GM19395 (cell line): Measurements from ENCODE around the gene CDK5.
A peak's percentile ranks its signal among the peaks of the same experiment; 100 is the strongest.

Experiments
- ATAC-seq: cut with Tn5 transposase; IDR thresholded peaks from one replicate; pipeline ENCODE4 v1.9.1; 2021; ENCODE audit warnings: mild to moderate bottlenecking, moderate library complexity; ENCODE audit not compliant: unreplicated experiment

Gene CDK5

DNA sequence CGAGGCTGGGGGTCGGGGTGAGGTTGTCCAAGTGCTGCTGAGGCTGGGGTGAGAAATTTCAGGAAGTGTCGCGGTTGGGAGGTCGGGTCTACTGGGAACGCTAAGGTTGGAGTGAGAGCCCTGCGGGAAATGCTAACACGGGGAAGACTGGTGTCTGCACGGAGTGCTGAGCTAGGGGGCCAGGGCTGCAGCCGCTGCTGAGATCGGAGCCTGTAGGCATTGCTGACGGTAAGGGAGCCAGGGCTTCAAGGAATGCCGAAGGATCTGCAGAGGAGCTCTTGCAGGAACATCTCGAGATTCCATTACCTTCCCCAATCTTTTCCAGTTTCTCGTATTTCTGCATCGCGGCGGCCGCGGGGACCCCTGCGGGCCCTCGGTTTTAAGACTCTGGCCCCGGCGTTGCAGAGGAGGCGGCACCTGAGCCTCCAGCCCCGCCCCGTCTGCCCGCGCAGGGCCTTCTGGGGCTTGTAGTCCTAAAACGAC lies at the start of gene CDK5:
Gene CDK5 (minus strand): TSS at position 392 of the 483 bp plus-strand sequence. CDS start 49 bp downstream, at position 343.
- peak; percentile 28 for ATAC-seq

DNA sequence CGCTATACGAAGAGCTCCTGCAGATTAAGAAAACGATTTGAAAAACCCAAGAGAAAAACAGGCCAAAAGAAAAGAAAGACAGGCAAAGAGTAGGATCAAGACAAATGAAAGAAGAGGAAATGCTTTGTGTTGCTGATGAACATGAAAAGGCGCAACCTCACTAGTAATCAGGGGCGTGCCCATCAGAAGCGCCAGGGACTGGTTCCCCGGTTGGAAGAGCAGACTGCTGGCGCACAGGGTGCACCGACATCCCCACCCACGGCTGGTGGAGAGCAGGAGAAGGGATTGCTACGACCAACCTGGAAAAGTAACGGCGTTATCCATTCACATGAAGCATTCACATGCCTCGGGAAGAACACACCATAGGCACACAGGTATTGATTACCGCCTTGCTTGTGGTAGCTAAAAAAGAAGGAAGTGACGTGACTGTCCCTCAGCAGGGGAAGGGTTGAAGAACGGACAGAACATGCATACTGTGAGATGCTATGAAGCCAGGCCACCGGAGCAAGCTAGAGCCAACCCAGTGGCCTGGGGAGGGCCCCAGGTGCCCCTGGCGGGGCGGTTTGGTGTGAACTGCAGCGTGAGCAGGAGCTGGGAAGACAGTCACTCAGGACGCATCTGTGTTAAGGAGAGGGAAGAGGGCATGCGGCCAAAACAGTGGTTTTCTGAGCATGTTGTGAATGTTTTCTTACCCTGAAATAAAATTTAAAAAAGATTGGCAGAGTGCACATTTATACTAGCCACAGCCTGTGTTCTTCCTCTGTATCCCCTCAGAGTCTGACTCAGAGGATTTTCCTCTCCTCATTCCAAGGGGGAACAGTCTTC lies 46.9 kb upstream of the CDK5 start:
- no peak for ATAC-seq

DNA sequence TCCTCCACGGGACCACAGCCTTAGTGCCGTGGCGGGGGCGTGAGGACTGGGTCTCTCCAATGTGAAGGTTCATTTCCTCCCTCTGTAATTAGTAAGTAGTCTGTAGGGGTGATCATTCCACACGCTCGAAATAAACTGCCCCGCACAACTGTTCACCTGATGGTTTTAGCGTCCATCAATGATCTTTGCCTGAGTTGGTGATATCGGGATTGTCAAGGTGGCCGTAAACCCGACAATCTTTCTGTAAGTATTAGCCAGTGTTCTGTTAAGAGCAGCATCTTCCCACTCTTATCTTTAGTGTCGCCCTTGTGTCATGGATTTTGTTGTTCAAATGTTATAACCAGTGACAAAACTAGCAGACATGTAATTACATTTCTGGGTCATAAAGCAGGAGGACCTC lies 46.3 kb upstream of the CDK5 start:
- ATAC-seq = no peak

DNA sequence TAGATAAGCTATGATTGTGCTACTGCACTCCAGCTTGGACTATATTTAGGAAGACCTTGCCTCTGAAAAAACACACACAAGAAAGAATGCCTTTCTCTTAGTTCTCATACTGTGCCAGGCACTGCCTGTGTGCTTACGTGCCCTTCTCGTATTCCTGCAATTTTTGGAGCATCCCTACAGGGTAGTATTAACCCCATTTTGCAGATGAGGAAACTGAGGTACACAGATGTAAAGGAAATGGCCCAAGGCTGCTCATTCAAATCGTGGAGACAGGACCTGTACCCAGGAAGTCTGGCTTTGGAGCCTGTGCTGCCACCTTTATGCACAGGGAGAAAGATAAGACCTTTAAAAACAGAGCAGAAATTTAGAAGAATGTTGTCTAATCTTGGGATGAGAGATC lies 45.3 kb upstream of the CDK5 start:
- ATAC-seq = no peak

DNA sequence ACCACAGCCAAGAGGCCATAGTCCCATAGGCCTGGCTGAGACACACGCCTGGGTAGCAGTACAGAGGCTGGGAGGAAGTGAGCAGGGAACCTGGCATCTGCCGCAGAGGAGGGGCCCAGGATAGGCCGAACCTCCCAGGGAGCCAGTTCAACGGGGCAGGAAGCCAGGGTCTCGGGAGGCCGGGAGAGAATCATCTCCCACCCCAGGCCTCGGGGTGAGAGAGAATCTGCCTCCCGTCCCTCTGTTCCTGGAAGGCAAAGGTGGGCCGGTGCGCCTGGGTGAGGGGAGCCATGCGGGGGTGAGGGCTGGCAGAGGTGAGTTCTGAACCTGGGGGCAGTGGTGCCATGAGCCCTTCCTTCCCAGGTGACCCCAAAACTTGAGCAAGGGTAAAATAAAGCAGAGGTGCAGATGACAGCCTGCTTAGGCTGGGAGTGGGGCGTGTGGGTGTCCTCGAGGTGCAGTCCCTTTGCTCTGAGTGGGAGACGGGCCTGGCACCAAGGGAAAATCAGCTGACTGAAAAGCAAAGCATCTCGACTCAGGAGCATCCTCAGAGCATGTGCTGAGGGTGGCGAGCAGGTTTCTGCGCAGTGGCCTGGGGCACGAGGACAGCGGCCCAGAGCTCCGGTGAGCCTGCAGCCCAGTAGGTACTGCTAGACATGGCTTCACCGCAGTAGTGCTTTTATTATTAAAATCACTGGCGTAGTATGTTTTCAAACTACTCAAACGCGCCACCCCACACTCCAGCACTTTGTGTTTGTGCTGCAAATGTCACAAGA lies 44.1 kb upstream of the CDK5 start:
- no peak for ATAC-seq

DNA sequence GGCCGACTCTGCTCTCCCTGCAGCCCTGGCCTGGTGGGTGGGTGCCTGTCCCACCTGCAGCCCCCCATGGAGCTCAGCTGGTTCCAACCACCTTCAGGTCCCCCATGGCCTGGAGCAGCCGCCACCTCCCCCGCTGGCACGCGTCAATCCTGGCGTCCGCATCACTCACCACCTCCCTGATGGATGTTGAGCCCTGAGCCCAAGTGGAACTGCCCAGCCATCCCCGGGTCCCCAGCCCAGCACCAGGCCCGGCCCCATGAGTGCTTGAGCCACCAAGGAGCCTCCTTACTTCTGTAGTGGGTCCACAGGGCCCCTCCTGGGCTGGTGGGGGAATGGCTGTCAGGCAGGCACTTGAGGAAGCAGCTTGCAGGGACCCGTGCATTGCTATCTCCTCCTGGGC lies 43.2 kb upstream of the CDK5 start:
- ATAC-seq = no peak

DNA sequence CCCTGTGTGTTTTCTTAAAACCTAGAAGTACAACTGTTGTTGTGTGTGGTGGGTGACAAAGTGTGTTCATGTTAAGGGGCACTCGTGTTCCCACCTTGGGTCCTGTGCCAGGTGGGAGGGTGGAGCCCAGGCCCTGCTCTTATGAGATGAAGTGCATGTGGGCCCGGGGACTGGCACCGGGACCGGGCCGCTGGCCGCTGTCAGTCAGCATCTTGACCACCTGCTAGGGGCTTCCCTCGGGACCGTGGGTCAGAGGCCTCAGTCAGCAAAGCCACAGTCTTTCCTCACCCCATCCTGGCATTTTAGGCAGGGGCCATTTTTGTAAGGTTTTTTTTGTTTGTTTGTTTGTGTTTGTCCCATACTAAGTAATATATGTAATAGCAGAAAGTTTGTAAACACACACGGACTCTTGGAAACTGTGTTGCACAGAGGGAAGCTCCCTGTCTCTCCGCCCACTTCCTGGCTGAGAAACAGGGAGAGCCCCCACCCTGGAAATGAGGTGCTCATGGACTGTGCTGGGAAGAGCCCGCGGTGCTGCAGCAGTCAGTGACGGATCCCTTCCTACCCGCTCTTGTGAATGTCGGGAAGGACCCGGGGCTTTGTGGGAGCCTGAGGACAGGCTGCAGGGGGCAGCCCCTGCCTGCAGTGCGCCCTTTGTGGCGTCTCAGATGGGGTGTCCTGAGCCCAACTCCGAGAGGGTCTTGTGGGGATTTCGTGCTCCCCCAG lies 42.0 kb upstream of the CDK5 start:
- ATAC-seq = no peak

DNA sequence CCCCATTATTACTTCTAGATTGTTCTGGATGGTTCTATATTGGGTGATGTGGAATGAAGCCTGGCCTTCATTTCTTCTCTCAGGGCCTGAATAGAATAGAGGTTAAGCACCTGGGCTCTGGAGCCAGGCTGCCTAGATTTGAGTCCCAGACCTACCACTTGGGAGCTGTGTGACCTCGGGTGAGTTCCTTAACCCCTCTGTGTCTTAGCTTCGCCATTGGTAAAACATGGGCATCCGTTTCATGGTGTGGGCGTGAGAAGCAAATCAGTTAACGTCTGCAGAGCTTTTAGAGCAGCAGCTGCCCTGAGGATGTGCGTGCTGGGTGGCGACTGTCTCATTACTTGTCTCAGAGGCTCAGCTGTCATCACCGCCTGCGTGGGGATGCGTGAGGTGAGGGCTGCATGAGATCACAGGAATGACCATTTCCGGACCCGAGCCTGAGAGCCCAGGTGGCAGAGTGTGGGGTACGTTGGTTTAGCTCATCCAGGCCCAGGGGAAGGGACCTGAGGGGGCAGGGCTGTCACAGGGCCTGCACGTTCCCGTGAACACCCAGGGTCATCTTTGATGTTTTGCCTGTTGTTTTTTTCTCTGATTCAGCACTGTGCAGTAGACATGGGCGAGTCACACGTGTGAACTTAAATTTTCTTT lies 38.3 kb upstream of the CDK5 start:
- ATAC-seq = no peak

DNA sequence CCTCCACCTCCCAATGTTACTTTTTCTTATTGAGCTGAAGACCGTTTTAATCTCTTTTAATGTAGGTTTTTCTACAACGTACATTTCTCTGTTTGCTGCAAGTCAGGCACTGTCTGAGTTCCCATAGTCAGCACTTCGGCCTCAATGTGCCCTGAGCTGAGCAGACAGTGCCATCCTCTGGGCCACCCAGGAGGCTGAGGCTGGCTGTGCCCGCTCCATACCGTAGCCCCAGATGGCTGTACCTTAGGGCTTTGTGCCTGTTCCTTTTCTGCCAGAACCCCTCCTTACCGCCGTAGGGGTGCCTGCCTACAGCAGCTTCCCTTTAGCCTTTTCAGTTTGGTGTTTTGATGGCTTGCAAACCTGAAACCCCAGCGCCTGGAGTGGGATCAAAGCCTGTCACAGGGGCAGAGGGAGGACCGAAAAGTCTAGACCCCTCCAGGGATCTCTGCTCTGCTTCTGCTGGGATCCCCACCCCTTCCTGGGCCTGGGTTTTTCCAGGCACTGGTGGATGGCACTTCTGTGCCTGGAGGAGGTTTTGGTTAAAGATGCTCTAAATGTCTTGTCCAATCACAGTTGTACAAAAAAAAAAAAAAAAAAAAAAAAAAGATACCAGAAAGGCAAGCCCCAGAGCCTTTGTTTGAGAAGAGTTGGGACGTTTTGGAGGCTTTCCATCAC lies 37.6 kb upstream of the CDK5 start:
- no peak for ATAC-seq

DNA sequence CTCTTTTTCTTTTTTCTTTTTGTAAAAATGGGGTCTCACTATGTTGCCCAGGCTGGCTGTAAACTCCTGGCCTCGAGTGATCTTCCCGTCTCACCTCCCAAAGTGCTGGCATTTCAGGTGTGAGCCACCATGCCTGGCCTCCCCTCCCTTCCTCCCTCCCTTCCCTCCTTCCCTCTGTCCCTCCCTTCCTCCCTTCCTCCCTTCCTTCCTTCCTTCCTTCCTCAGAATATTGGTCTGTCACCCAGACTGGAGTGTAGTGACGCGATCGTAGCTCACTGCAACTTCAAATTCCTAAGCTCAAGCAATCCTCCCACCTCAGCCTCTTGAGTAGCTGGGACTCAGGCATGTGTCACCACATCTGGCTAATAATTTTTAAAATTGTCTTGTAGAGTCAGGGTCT lies 37.0 kb upstream of the CDK5 start:
- ATAC-seq = no peak

DNA sequence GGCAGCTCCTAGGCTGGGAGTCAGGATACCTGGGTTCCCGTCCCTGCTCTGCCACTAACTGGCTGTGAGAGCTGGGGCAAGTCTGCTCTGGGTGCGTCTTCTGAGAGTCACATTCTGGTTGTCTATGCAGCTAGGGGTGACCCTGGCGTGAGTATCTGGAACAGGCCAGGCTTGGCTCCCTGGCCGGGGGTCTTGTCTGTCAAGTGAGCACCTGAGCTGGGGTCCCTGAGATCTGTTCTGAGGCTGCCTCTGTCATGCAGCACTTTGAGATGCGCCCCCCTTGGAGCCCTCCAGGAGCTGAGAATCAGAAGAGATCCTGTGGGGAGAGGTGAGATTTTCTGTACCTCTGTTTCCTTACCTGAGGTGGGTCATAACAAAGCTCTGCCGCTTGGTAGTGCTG lies 36.1 kb upstream of the CDK5 start:
- no peak for ATAC-seq

DNA sequence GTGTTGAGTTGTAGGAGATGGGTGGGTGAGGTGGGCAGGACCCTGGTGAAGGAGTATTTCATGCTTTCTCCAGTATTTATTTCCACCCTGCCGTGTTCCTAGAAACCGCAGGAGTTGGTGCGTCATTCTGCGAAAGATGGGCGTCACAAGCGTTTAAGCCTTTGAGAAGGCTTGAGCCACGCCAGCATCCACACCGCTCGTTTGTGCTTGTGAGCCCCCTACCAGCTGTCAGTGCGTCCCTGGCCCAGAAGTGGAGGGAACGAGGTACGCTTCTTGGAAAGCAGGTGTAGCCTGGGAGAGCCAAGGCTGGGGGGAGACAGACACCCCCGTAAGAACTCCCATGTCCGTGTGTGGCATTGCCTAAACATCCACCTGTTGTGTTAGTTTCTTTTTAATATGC lies 34.3 kb upstream of the CDK5 start:
- no peak for ATAC-seq

DNA sequence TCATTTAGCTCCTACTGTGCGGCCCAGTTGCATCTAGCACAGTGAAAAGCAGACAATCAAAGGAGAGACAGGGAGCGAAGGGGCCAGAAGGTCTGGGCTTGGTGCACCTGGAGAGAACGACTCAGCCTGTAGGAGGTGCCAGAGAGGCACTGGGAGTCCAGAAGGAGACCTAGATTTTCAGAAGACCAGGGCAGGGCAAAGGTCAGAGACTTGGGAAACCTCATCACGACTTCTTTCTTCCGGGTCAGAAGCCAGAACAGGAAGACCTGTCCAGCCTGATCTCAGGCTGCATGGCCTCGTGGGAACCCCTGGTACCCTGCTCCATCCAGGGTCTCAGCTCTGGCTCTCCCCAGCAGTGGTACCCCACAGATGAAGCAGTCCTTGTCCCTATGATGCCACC lies 33.7 kb upstream of the CDK5 start:
- ATAC-seq = no peak

DNA sequence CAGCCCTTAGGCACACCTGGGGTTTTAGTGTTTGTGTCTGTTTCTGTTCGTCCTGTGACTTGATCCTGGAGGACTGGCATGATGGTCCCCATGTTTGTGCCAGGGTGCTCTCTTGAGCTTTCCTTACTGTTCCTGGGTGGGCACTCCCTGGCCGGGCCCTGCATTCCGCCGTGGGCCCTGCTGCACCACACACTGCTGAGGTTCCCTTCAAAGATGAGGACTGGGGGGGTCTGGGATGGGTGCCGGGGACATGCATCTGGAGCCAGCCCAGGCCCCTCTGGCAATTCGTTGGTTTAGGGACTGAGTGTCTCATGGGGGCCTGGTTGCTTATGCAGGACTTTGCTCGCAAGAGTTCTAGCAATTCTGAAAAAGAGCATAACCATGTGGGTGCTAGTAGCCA lies 33.3 kb upstream of the CDK5 start:
- no peak for ATAC-seq

DNA sequence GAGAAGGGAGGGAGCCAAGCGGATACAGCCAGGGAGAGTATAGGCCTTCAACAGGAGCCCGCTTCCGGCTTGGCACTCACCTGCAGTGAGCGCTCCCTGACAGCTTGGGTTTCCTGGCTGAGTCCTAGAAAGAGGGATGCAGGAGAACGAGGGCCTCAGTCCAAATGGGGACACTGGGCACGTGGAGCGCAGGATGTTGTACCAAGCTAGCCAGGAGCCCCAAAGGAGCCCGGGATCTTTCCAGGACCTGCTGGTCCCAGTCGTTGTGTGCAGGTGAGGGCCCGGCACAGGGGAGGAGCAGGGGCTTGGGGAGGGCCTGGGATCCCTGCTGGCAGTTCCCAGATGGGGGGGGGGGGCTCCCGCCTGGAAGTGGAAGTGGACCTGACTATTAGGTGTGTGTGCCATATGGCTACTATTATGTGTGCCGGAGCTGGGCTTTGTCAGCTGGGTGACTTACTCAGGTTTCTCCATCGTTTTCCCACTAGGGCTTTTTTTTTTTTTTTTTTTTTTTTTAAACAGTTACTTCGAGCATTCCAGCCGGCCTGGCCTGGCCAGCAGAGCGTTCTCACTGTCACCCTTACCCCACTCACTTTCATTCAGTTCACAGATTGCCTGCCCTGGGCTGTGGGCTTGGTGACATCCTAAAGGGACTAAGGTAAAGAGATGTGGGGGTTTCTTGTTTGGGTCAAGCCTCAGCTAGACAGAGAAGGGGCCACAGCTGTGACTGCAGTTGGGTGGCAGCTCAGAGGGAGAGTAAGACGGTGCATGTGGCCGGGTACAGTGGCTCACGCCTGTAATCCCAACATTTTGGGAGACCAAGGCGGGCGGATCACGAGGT lies 32.4 kb upstream of the CDK5 start:
- no peak for ATAC-seq

DNA sequence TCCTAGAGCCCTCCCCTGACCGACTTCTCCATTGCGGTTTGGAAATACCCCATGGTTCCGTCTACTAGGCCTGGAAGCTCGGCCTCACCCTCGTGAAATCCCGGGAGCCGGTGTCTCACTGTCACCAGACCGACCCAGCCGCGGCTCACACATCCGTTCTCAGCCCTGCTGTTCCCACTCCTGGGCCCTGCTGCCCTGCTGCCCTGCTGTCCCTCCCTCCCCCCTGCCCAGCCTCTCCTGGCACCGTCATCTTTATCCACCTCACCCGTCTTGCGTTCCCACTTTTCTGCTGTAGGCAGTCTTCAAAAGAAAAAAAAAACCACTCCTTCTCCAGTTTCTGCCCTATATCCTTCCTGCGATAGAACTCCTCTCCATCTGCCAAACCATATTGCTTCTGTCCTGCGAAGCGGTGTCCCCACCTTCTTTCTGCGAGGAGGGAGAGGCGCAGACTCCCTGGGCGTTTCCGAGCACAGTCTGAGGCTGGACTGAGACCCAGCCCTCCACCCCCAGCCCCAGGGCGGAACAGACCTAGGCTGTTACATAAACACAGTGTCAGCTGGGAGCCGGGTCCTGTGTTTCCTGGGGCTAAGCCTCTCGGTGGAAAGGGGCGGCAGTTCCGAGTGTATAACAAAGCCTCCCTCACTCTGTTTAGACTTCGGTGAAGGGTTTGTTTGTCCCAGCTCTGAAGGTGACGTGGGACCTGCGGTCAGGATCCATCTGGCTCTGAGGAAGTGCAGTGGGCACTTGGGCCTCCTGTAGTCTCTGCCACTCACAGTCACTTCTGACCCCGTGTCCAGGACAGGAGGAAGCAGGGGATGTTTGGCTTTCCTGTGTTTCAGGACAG lies 31.4 kb upstream of the CDK5 start:
- no peak for ATAC-seq

DNA sequence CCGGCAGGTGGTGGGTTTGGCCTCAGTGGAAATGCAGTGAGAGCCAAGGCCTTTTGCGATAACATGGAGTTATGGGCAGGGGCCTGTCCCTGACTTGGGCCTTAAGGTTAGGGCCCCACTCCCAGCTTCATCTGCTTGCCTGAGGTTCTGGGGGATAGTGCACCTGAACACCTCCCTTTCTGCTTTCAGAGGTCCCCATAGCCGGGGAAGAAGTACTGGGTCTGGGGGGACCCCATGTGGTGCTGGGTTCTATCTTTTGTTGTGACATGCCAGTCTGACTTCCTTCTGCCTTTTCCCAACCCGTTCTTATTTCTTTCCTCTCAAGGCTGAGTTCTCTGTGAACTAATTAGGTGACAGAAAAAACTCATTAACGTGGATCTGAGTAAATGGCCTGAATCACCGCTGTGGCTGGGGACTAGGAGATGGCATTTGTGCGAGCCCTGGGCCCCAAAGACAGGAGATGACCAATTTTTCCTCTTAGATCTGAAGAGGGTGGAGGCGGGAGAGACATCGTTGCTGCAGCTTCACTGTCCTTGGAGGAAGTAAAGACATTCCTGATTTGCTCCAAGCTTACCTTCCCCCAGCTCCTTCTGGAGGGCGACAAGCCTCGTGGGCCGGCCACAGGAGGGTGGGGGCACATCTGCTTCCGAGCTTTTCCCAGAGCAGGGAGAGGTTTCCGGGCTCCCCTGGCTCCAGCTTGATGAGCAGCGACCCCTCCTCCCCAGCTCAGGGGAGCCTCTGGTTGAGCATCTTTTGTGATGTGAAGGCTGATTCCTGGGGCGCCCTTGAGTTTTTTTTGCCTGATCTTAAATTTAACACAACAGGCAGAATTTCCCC lies 30.5 kb upstream of the CDK5 start:
- no peak for ATAC-seq
